Measurements from ENCODE around the gene DEFB132.

The DEFB132 gene

GRCh38 chr20:263701-264100, 6.2 kb downstream of the DEFB132 start:
- no peak for DNase-seq (ENCODE audit: low read depth in 2 of 2)

- peak; percentile 76 to 78 for DNase-seq (ENCODE audit: low read depth in 2 of 2)
Observed at GRCh38 chr20:266596-267562, 9.4 kb downstream of the DEFB132 start.

- DNase-seq (ENCODE audit: low read depth in 2 of 2): no peak
Observed at GRCh38 chr20:270517-270916, 13.0 kb downstream of the DEFB132 start.

GRCh38 chr20:271069-271468, 13.5 kb downstream of the DEFB132 start:
- no peak for DNase-seq (ENCODE audit: low read depth in 2 of 2)

- no peak for DNase-seq (ENCODE audit: low read depth in 2 of 2)
Observed at GRCh38 chr20:271528-271927, 14.0 kb downstream of the DEFB132 start.

- DNase-seq (ENCODE audit: low read depth in 2 of 2): no peak
Observed at GRCh38 chr20:272718-273117, 15.2 kb downstream of the DEFB132 start.

GRCh38 chr20:273884-274283, 16.4 kb downstream of the DEFB132 start:
- DNase-seq (ENCODE audit: low read depth in 2 of 2): no peak

- no peak for DNase-seq (ENCODE audit: low read depth in 2 of 2)
Observed at GRCh38 chr20:275791-276190, 18.3 kb downstream of the DEFB132 start.

GRCh38 chr20:276620-277495, 19.3 kb downstream of the DEFB132 start:
- no peak for DNase-seq (ENCODE audit: low read depth in 2 of 2)

GRCh38 chr20:277496-277781, 19.9 kb downstream of the DEFB132 start:
- DNase-seq (ENCODE audit: low read depth in 2 of 2): no peak

- DNase-seq (ENCODE audit: low read depth in 2 of 2): no peak
Observed at GRCh38 chr20:278181-278580, 20.7 kb downstream of the DEFB132 start.

- no peak for DNase-seq (ENCODE audit: low read depth in 2 of 2)
Observed at GRCh38 chr20:278607-279571, 21.4 kb downstream of the DEFB132 start.

GRCh38 chr20:284172-284571, 26.6 kb downstream of the DEFB132 start:
- DNase-seq (ENCODE audit: low read depth in 2 of 2): no peak

GRCh38 chr20:286508-286907, 29.0 kb downstream of the DEFB132 start:
- no peak for DNase-seq (ENCODE audit: low read depth in 2 of 2)

GRCh38 chr20:288956-289692, 31.6 kb downstream of the DEFB132 start:
- no peak for DNase-seq (ENCODE audit: low read depth in 2 of 2)

GRCh38 chr20:289693-290083, 32.2 kb downstream of the DEFB132 start:
- no peak for DNase-seq (ENCODE audit: low read depth in 2 of 2)

- peak; percentile 67 to 73 for DNase-seq (ENCODE audit: low read depth in 2 of 2)
Observed at GRCh38 chr20:290084-290831, 32.7 kb downstream of the DEFB132 start, which contains the start of gene C20orf96. Gene C20orf96 (minus strand): TSS chr20:290750. CDS start chr20:290610, 140 bp downstream.

- DNase-seq (ENCODE audit: low read depth in 2 of 2): no peak
Observed at GRCh38 chr20:294602-295001, 37.1 kb downstream of the DEFB132 start.

GRCh38 chr20:295804-296203, 38.3 kb downstream of the DEFB132 start:
- no peak for DNase-seq (ENCODE audit: low read depth in 2 of 2)

All from stimulated activated CD8-positive, alpha-beta memory T cell treated with anti-CD3 and anti-CD28 coated beads, Interleukin-2, amount 100 ng/mL, for 1 hour (primary cell).